PC-3 (cell line): ENCODE measurements around the gene CCDC102A.

Source experiments
- CTCF ChIP-seq: fragments of 300-600 bp; sonication (generic); conservative IDR thresholded peaks from 2 replicates; pipeline ENCODE4 v1.5.1; 2017; ENCODE audit warnings: antibody characterized with exemption, low read depth, mild to moderate bottlenecking, low read length
- EZH2phosphoT487 ChIP-seq: fragments of 300-600 bp; sonication (generic); IDR thresholded peaks from 2 replicates; pipeline ENCODE4 v1.6.1; 2018; ENCODE audit warnings: mild to moderate bottlenecking, antibody characterized with exemption, low read length, borderline replicate concordance

DNA sequence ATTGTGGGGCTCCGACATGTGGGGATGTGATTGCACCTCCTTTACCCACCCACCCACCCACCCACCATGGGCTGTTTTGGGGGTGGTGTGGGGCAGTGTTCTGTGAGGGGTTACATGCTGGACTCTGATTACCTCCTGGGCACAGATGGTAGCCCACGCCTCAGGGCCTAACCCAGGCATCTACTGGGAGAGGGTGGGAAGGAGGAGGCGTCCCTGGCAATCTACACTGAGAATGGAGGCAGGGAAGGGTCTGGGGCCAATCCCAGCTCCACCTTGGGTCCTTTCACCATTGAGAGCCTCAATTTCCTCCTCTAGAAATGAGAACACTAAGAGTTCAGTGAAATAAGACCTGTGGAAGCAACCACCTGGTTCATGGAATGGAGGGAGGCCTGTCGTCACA is 38.3 kb downstream of the CCDC102A start:
- TF ChIP-seq CTCF, result no peak
- no peak for TF ChIP-seq EZH2phosphoT487
